Measurements from ENCODE around the gene C1QA.
A peak's percentile ranks its signal among the peaks of the same experiment; 100 is the strongest.
"Not testable (repeated sequence)": the region's sequence is repeated elsewhere in the genome, so short reads cannot be mapped to it uniquely, and the experiment has no call there.

C1QA gene

GRCh38 chr1:22641247-22641646 lies 4.8 kb downstream of the C1QA start:
- DNase-seq (ENCODE audit: low read depth): no peak

GRCh38 chr1:22641906-22642636 lies 5.6 kb downstream of the C1QA start:
- DNase-seq (ENCODE audit: low read depth): peak; percentile 20

GRCh38 chr1:22643381-22643780 lies 7.0 kb downstream of the C1QA start, which contains the start of gene C1QC:
TSS of gene C1QC (plus strand) at chr1:22643633. CDS start at chr1:22644024, 391 bp downstream.
- DNase-seq (ENCODE audit: low read depth): no peak

- DNase-seq (ENCODE audit: low read depth): no peak
Measured at GRCh38 chr1:22643928-22644327, 7.5 kb downstream of the C1QA start.

- DNase-seq (ENCODE audit: low read depth): no peak
Measured at GRCh38 chr1:22645931-22646330, 9.5 kb downstream of the C1QA start.

GRCh38 chr1:22646384-22646783 lies 10.0 kb downstream of the C1QA start:
- no peak for DNase-seq (ENCODE audit: low read depth)

- no peak for DNase-seq (ENCODE audit: low read depth)
Measured at GRCh38 chr1:22650089-22650693, 13.8 kb downstream of the C1QA start.

GRCh38 chr1:22651941-22652856 lies 15.8 kb downstream of the C1QA start:
- no peak for DNase-seq (ENCODE audit: low read depth)

GRCh38 chr1:22652881-22653316 lies 16.5 kb downstream of the C1QA start, which contains the start of gene C1QB:
TSS of gene C1QB (plus strand) at chr1:22653236. CDS start at chr1:22659463, 6,227 bp downstream.
- DNase-seq (ENCODE audit: low read depth): no peak

GRCh38 chr1:22654692-22655091 lies 18.3 kb downstream of the C1QA start:
- no peak for DNase-seq (ENCODE audit: low read depth)

GRCh38 chr1:22658385-22659163 lies 22.1 kb downstream of the C1QA start:
- DNase-seq (ENCODE audit: low read depth): no peak

GRCh38 chr1:22660716-22661241 lies 24.4 kb downstream of the C1QA start:
- DNase-seq (ENCODE audit: low read depth): no peak

- no peak for DNase-seq (ENCODE audit: low read depth)
Measured at GRCh38 chr1:22661880-22662279, 25.5 kb downstream of the C1QA start.

- no peak for DNase-seq (ENCODE audit: low read depth)
Measured at GRCh38 chr1:22662318-22662717, 25.9 kb downstream of the C1QA start.

- DNase-seq (ENCODE audit: low read depth): no peak
Measured at GRCh38 chr1:22662986-22663408, 26.6 kb downstream of the C1QA start.

- no peak for DNase-seq (ENCODE audit: low read depth)
Measured at GRCh38 chr1:22665752-22666151, 29.3 kb downstream of the C1QA start.

- no peak for DNase-seq (ENCODE audit: low read depth)
Measured at GRCh38 chr1:22666412-22666811, 30.0 kb downstream of the C1QA start.

GRCh38 chr1:22668840-22669239 lies 32.4 kb downstream of the C1QA start:
- not testable (repeated sequence) for DNase-seq (ENCODE audit: low read depth)

GRCh38 chr1:22670352-22670975 lies 34.0 kb downstream of the C1QA start:
- DNase-seq (ENCODE audit: low read depth): no peak

GRCh38 chr1:22671999-22672398 lies 35.6 kb downstream of the C1QA start:
- DNase-seq (ENCODE audit: low read depth): no peak

Measured in T-helper 22 cell (primary cell).